ENCODE results near the gene DYRK2.

DYRK2 gene

GRCh38 chr12:67674417-67674816 is 25.9 kb downstream of the DYRK2 start:
- no peaks in the 10 kb centered on the region for H3K27me3 ChIP-seq (ENCODE audit: control insufficient read depth, insufficient read depth, low read length)
- H3K4me1 ChIP-seq (ENCODE audit: control insufficient read depth, insufficient read depth, low read length), result no peaks in the 10 kb centered on the region
- H3K9ac ChIP-seq (ENCODE audit: low read depth, low read length), result no peak overlapping the region
- no peaks in the 10 kb centered on the region for H3K9me3 ChIP-seq (ENCODE audit: control insufficient read depth, insufficient read depth, low read length)
- no peaks in the 10 kb centered on the region for H3K36me3 ChIP-seq (ENCODE audit: control insufficient read depth, insufficient read depth, low read length)
- no peak overlapping the region for H3K4me3 ChIP-seq (ENCODE audit: low read depth, low read length)

GRCh38 chr12:67676624-67677023 is 28.1 kb downstream of the DYRK2 start:
- H3K36me3 ChIP-seq (ENCODE audit: control insufficient read depth, insufficient read depth, low read length), result no peaks in the 10 kb centered on the region
- no peak overlapping the region for H3K4me3 ChIP-seq (ENCODE audit: low read depth, low read length)
- H3K27me3 ChIP-seq (ENCODE audit: control insufficient read depth, insufficient read depth, low read length), result no peaks in the 10 kb centered on the region
- H3K4me1 ChIP-seq (ENCODE audit: control insufficient read depth, insufficient read depth, low read length), result no peaks in the 10 kb centered on the region
- H3K9ac ChIP-seq (ENCODE audit: low read depth, low read length), result no peak overlapping the region
- H3K9me3 ChIP-seq (ENCODE audit: control insufficient read depth, insufficient read depth, low read length), result no peaks in the 10 kb centered on the region

- H3K36me3 ChIP-seq (ENCODE audit: control insufficient read depth, insufficient read depth, low read length), result no peaks in the 10 kb centered on the region
- H3K9ac ChIP-seq (ENCODE audit: low read depth, low read length), result no peak overlapping the region
- H3K4me1 ChIP-seq (ENCODE audit: control insufficient read depth, insufficient read depth, low read length), result no peaks in the 10 kb centered on the region
- no peaks in the 10 kb centered on the region for H3K9me3 ChIP-seq (ENCODE audit: control insufficient read depth, insufficient read depth, low read length)
- H3K27me3 ChIP-seq (ENCODE audit: control insufficient read depth, insufficient read depth, low read length), result no peaks in the 10 kb centered on the region
- no peak overlapping the region for H3K4me3 ChIP-seq (ENCODE audit: low read depth, low read length)
Measured at GRCh38 chr12:67677166-67677565, 28.6 kb downstream of the DYRK2 start.

- peaks cover 4% of the 10 kb centered on the region for H3K4me1 ChIP-seq (ENCODE audit: control insufficient read depth, insufficient read depth, low read length)
- no peaks in the 10 kb centered on the region for H3K27me3 ChIP-seq (ENCODE audit: control insufficient read depth, insufficient read depth, low read length)
- no peak overlapping the region for H3K9ac ChIP-seq (ENCODE audit: low read depth, low read length)
- no peaks in the 10 kb centered on the region for H3K9me3 ChIP-seq (ENCODE audit: control insufficient read depth, insufficient read depth, low read length)
- H3K4me3 ChIP-seq (ENCODE audit: low read depth, low read length), result no peak overlapping the region
- no peaks in the 10 kb centered on the region for H3K36me3 ChIP-seq (ENCODE audit: control insufficient read depth, insufficient read depth, low read length)
Measured at GRCh38 chr12:67681105-67681778, 32.7 kb downstream of the DYRK2 start.

- no peak overlapping the region for H3K4me3 ChIP-seq (ENCODE audit: low read depth, low read length)
- H3K27me3 ChIP-seq (ENCODE audit: control insufficient read depth, insufficient read depth, low read length), result no peaks in the 10 kb centered on the region
- peaks cover 6% of the 10 kb centered on the region for H3K4me1 ChIP-seq (ENCODE audit: control insufficient read depth, insufficient read depth, low read length)
- H3K9me3 ChIP-seq (ENCODE audit: control insufficient read depth, insufficient read depth, low read length), result no peaks in the 10 kb centered on the region
- H3K9ac ChIP-seq (ENCODE audit: low read depth, low read length), result no peak overlapping the region
- no peaks in the 10 kb centered on the region for H3K36me3 ChIP-seq (ENCODE audit: control insufficient read depth, insufficient read depth, low read length)
Measured at GRCh38 chr12:67681941-67682620, 33.5 kb downstream of the DYRK2 start.

GRCh38 chr12:67689385-67689784 is 40.8 kb downstream of the DYRK2 start:
- H3K4me3 ChIP-seq (ENCODE audit: low read depth, low read length), result no peak overlapping the region
- no peaks in the 10 kb centered on the region for H3K36me3 ChIP-seq (ENCODE audit: control insufficient read depth, insufficient read depth, low read length)
- no peaks in the 10 kb centered on the region for H3K9me3 ChIP-seq (ENCODE audit: control insufficient read depth, insufficient read depth, low read length)
- H3K9ac ChIP-seq (ENCODE audit: low read depth, low read length), result no peak overlapping the region
- peaks cover 6% of the 10 kb centered on the region for H3K4me1 ChIP-seq (ENCODE audit: control insufficient read depth, insufficient read depth, low read length)
- no peaks in the 10 kb centered on the region for H3K27me3 ChIP-seq (ENCODE audit: control insufficient read depth, insufficient read depth, low read length)

GRCh38 chr12:67690656-67691055 is 42.1 kb downstream of the DYRK2 start:
- Histone ChIP-seq H3K36me3 (ENCODE audit: control insufficient read depth, insufficient read depth, low read length) (no peaks in the 10 kb centered on the region), H3K4me3 (ENCODE audit: low read depth, low read length) (no peak overlapping the region), H3K27me3 (ENCODE audit: control insufficient read depth, insufficient read depth, low read length) (no peaks in the 10 kb centered on the region), H3K9me3 (ENCODE audit: control insufficient read depth, insufficient read depth, low read length) (no peaks in the 10 kb centered on the region), H3K9ac (ENCODE audit: low read depth, low read length) (no peak overlapping the region), H3K4me1 (ENCODE audit: control insufficient read depth, insufficient read depth, low read length) (peaks cover 6% of the 10 kb centered on the region)

GRCh38 chr12:67691220-67691619 is 42.7 kb downstream of the DYRK2 start:
- Histone ChIP-seq H3K27me3 (ENCODE audit: control insufficient read depth, insufficient read depth, low read length) (no peaks in the 10 kb centered on the region), H3K36me3 (ENCODE audit: control insufficient read depth, insufficient read depth, low read length) (no peaks in the 10 kb centered on the region), H3K9ac (ENCODE audit: low read depth, low read length) (no peak overlapping the region), H3K4me3 (ENCODE audit: low read depth, low read length) (no peak overlapping the region), H3K4me1 (ENCODE audit: control insufficient read depth, insufficient read depth, low read length) (peaks cover 2% of the 10 kb centered on the region), H3K9me3 (ENCODE audit: control insufficient read depth, insufficient read depth, low read length) (no peaks in the 10 kb centered on the region)

GRCh38 chr12:67692135-67692534 is 43.6 kb downstream of the DYRK2 start:
- no peaks in the 10 kb centered on the region for H3K9me3 ChIP-seq (ENCODE audit: control insufficient read depth, insufficient read depth, low read length)
- H3K36me3 ChIP-seq (ENCODE audit: control insufficient read depth, insufficient read depth, low read length), result no peaks in the 10 kb centered on the region
- H3K9ac ChIP-seq (ENCODE audit: low read depth, low read length), result no peak overlapping the region
- H3K27me3 ChIP-seq (ENCODE audit: control insufficient read depth, insufficient read depth, low read length), result no peaks in the 10 kb centered on the region
- no peaks in the 10 kb centered on the region for H3K4me1 ChIP-seq (ENCODE audit: control insufficient read depth, insufficient read depth, low read length)
- H3K4me3 ChIP-seq (ENCODE audit: low read depth, low read length), result no peak overlapping the region

GRCh38 chr12:67692966-67693365 is 44.4 kb downstream of the DYRK2 start:
- Histone ChIP-seq H3K9me3 (ENCODE audit: control insufficient read depth, insufficient read depth, low read length) (no peaks in the 10 kb centered on the region), H3K4me3 (ENCODE audit: low read depth, low read length) (no peak overlapping the region), H3K4me1 (ENCODE audit: control insufficient read depth, insufficient read depth, low read length) (no peaks in the 10 kb centered on the region), H3K9ac (ENCODE audit: low read depth, low read length) (no peak overlapping the region), H3K36me3 (ENCODE audit: control insufficient read depth, insufficient read depth, low read length) (no peaks in the 10 kb centered on the region), H3K27me3 (ENCODE audit: control insufficient read depth, insufficient read depth, low read length) (no peaks in the 10 kb centered on the region)

- H3K4me1 ChIP-seq (ENCODE audit: control insufficient read depth, insufficient read depth, low read length), result no peaks in the 10 kb centered on the region
Measured at GRCh38 chr12:67693894-67694293, 45.3 kb downstream of the DYRK2 start.

GRCh38 chr12:67694306-67694900 is 45.9 kb downstream of the DYRK2 start:
- Histone ChIP-seq H3K36me3 (ENCODE audit: control insufficient read depth, insufficient read depth, low read length) (no peaks in the 10 kb centered on the region), H3K27me3 (ENCODE audit: control insufficient read depth, insufficient read depth, low read length) (no peaks in the 10 kb centered on the region), H3K9ac (ENCODE audit: low read depth, low read length) (no peak overlapping the region), H3K9me3 (ENCODE audit: control insufficient read depth, insufficient read depth, low read length) (no peaks in the 10 kb centered on the region), H3K4me1 (ENCODE audit: control insufficient read depth, insufficient read depth, low read length) (no peaks in the 10 kb centered on the region), H3K4me3 (ENCODE audit: low read depth, low read length) (no peak overlapping the region)

More at GRCh38 chr12:67693894-67694293, 45.3 kb downstream of the DYRK2 start:
- Histone ChIP-seq H3K9ac (ENCODE audit: low read depth, low read length) (no peak overlapping the region), H3K36me3 (ENCODE audit: control insufficient read depth, insufficient read depth, low read length) (no peaks in the 10 kb centered on the region), H3K27me3 (ENCODE audit: control insufficient read depth, insufficient read depth, low read length) (no peaks in the 10 kb centered on the region), H3K9me3 (ENCODE audit: control insufficient read depth, insufficient read depth, low read length) (no peaks in the 10 kb centered on the region), H3K4me3 (ENCODE audit: low read depth, low read length) (no peak overlapping the region)

Measured in iPS-15b (cell line).